HK-2 (cell line): ENCODE measurements around the gene ODAD3.
"Not testable (repeated sequence)": the region's sequence is repeated elsewhere in the genome, so short reads cannot be mapped to it uniquely, and the experiment has no call there.

Experiments used
- DNase-seq: peaks from one replicate; pipeline ENCODE4 v3.0.0-alpha.2; 2018; ENCODE audit not compliant: unreplicated experiment

ODAD3 gene

GRCh38 chr19:11437955-11438354 is 3.0 kb upstream of the ODAD3 start:
- DNase-seq: no peak

- peak; percentile 18 for DNase-seq
Observed at GRCh38 chr19:11435833-11436313, 952 bp upstream of the ODAD3 start.

- no peak for DNase-seq
Observed at GRCh38 chr19:11434703-11435056, 241 bp downstream of the ODAD3 start.

- DNase-seq: not testable (repeated sequence)
Observed at GRCh38 chr19:11433526-11433925, 1.4 kb downstream of the ODAD3 start.

- no peak for DNase-seq
Observed at GRCh38 chr19:11426656-11427055, 8.3 kb downstream of the ODAD3 start.

GRCh38 chr19:11425719-11426457 is 9.0 kb downstream of the ODAD3 start:
- DNase-seq: no peak

- no peak for DNase-seq
Observed at GRCh38 chr19:11423791-11424181, 11.1 kb downstream of the ODAD3 start.

GRCh38 chr19:11423164-11423790 is 11.6 kb downstream of the ODAD3 start:
- DNase-seq: no peak

- DNase-seq: peak; percentile 74
Observed at GRCh38 chr19:11422163-11423065, 12.5 kb downstream of the ODAD3 start.

GRCh38 chr19:11421371-11422098 is 13.4 kb downstream of the ODAD3 start:
- peak; percentile 42 for DNase-seq

GRCh38 chr19:11420429-11421370 is 14.2 kb downstream of the ODAD3 start:
- no peak for DNase-seq

GRCh38 chr19:11418549-11419506 is 16.1 kb downstream of the ODAD3 start, which contains the start of gene RGL3:
RGL3 (minus strand) TSS chr19:11419314; CDS start chr19:11419278, 36 bp downstream.
- peak; percentile 73 for DNase-seq

- DNase-seq: no peak
Observed at GRCh38 chr19:11418094-11418548, 16.8 kb downstream of the ODAD3 start.

- no peak for DNase-seq
Observed at GRCh38 chr19:11416346-11417052, 18.4 kb downstream of the ODAD3 start.

- no peak for DNase-seq
Observed at GRCh38 chr19:11414544-11414943, 20.4 kb downstream of the ODAD3 start.

- no peak for DNase-seq
Observed at GRCh38 chr19:11410682-11411081, 24.2 kb downstream of the ODAD3 start.

GRCh38 chr19:11408591-11408990 is 26.3 kb downstream of the ODAD3 start:
- DNase-seq: no peak

- DNase-seq: not testable (repeated sequence)
Observed at GRCh38 chr19:11406703-11407236, 28.2 kb downstream of the ODAD3 start.
